CD4-positive, alpha-beta T cell treated with Interleukin-6 for 4 hours (primary cell): ENCODE measurements around the gene PLEK2.
"Not testable (repeated sequence)": the region's sequence is repeated elsewhere in the genome, so short reads cannot be mapped to it uniquely, and the experiment has no call there.

ENCODE experiments used
- DNase-seq: peaks from one replicate; pipeline ENCODE4 v3.0.0-alpha.2; 2020; ENCODE audit warnings: mixed read lengths

The PLEK2 gene, protein sequence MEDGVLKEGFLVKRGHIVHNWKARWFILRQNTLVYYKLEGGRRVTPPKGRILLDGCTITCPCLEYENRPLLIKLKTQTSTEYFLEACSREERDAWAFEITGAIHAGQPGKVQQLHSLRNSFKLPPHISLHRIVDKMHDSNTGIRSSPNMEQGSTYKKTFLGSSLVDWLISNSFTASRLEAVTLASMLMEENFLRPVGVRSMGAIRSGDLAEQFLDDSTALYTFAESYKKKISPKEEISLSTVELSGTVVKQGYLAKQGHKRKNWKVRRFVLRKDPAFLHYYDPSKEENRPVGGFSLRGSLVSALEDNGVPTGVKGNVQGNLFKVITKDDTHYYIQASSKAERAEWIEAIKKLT

DNA sequence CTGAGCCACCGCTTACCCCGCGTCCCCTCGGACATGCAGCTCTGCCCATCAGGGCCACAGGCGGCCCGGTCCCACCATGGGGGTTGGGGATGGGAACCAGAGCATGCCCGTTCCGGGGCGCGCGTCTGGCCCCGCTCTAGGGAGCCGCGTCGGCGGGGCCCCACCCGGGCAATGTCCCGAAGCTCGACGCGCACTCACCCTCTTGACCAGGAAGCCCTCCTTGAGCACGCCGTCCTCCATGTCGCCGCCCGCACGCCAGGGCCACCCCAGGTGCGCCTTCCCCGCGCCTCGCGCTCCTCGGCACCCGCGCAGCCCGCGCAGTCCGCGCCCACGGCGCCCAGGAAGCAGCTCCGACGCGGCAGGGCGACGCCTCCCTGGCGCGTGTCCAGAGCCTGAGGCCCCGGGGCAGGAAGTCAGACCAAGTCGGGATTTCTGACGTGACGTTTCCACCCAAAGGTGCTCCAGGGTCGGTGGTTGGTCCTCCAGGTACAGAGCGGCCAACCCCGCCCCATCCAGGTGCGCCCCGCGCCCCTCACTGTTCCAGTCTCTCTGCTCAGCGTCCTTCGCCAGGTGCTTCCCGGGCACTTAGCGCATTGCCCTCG, at the start of gene PLEK2:
TSS of gene PLEK2 (minus strand) at position 346 of the 602 bp plus-strand sequence. CDS start at position 240, 106 bp downstream.
- peak; percentile 73 for DNase-seq

DNA sequence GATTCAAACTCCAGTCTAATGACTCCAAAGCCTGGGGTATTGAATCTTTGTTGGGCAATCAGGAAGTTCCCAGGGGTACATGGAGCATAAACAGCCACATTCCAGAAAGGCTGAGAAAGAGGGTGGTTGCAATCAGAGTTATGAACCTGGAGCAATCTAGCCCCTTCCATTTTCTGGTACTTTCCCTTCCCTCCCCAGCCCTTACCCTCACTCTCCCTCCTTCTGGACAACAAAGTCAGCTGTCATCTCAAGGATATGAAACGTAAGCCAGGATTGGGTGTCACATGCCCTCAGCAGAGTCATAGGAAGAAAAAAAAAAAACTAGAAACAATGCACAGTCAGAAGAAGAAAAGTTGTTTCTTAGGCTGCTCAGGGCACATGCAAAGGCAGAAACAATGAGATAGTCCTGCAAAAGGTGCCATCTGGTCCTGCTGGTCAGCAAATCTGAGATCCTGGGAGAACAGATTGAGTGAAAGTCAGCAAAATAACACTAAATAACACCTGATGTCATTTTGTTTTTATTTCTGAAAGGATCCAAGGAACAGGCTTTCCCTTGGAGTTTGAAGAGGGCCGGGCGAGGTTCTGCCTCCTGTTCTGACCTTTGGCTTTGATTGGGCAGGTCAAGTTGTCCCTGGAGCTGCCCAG, 49.5 kb upstream of the PLEK2 start:
- DNase-seq = no peak

DNA sequence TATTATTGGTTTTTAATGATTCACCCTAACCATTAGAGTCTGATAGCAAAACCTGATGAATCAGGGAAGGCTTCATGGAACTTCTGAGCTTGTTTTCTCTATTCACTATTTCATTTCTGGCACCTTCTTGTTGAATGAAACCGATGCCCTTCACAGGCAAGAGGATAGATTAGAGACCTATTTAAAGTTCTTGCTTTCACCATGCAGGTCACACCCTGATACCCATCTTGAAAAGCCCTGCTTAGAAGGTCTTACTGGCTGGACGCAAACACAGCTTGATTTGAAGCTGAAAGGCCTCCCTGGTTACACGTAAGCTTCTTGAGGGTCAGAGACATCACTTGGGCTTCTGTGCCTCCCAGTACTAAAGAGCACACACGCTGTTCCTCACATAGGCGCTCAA, 47.4 kb upstream of the PLEK2 start:
- DNase-seq = no peak

DNA sequence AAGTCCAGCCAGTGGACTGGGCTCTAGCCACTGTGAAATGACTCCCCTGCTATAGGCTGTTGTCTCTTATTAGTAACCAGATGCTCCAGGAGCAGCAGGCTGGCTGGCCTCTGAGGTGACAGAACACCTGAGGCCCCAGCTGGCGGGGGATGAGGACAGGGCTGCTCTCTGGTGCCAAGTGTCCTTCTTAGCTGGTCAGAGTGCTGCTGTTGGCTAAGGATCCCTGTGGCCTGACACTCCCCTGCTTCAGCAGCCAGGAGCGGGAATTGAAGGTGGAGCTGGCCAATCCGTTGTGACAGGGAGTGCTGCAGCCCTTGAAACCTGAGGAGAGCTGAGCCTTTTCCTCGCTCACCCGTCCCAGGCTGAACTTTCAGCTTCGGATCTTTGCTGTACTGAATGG, 45.8 kb upstream of the PLEK2 start:
- no peak for DNase-seq

DNA sequence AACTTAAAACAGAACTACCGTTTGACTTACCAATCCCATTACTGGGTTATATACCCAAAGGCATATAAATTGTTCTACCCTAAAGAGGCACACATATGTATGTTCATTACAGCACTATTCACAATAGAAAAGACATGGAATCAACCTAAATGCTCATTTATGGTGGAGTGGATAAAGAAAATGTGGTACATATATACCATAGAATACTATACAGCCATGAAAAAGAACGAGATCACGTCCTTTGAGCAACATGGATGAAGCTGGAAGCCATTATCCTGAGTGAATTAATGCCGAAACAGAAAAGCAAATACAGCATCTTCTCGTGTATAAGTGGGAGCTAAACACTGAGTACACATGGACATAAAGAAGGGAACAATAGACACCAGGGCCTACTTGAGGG, 44.8 kb upstream of the PLEK2 start:
- DNase-seq = no peak

DNA sequence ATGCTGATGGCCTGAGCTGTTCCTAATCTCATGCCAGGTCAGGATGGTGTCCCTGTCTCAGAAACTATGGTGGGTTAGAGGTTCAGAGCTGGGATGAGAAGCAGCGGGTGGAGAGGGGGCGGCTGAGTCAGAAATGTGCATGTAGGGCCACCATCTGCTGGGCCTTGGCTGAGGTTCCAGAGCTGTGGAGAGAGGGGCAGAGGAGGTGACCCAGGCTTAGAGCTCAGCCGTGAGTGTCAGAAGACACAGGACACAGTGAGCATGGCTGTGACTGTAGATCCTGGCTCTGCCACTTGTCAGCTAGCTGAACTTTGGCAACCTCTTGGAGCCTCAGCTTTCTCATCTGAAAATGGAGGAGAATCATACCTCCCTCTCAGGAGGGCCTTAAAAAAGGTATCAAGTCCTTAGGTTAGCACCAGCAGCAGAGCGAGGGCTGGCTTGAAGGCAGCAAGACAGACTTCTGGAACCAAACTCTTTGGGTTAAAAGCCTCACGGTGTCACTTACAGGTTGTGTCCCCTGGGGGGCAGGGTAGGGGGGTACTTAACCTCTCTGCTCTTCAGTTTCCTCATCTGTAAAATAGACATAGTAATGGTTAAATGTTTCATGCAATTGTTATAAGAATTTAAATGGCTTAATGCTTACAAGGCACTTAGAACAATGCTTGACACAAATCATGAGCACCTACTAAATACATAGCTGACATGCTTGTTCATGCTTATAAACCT, 41.8 kb upstream of the PLEK2 start:
- no peak for DNase-seq

DNA sequence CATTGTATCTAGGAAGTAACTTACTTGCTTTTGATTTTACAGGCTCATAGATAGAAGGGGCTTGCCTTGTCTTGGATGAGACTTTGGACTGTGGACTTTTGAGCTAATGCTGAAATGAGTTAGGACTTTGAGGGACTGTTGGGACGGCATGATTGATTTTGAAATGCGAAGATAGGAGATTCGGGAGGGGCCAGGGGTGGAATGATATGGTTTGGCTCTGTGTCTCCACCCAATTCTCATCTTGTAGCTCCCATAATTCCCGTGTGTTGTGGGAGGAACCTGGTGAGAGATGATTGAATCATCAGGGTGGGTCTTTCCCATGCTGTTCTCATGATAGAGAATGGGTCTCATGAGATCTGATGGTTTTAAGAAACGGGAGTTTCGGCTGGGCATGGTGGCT, 39.7 kb upstream of the PLEK2 start:
- not testable (repeated sequence) for DNase-seq

DNA sequence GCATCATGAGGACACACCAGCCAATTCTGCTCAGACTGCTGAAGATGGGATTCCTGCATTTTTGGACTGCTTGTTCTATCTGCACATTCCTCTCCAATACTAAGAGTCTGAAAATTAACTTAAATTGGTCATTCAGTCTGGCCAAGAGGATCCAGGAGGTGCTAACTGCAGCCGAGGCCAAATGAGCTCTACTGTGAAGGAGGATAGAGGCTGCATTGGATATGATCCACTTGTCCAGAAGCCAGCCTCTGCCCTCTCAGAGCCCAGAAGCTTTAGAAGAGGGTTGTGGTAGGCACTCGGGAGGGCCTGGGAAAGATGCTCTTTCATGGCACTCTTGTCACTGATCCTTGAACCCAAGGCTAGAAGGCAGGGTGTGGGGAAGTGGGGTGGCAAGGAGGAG, 37.1 kb upstream of the PLEK2 start:
- no peak for DNase-seq

DNA sequence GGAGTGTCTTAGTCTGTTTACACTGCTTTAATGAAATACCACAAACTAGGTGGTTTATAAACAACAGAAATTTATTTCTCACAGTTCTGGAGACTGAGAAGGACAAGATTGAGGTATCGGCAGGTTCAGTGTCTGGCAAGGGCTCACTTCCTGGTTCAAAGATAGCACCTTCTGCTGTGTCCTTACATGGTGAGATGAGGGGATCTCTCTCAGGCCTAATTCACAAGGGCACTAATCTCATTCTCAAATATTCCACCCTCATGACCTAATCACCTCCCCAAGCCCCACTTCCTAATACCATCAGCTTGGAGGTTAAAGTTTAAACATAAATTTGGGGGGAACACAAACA, 35.0 kb upstream of the PLEK2 start:
- DNase-seq = no peak

DNA sequence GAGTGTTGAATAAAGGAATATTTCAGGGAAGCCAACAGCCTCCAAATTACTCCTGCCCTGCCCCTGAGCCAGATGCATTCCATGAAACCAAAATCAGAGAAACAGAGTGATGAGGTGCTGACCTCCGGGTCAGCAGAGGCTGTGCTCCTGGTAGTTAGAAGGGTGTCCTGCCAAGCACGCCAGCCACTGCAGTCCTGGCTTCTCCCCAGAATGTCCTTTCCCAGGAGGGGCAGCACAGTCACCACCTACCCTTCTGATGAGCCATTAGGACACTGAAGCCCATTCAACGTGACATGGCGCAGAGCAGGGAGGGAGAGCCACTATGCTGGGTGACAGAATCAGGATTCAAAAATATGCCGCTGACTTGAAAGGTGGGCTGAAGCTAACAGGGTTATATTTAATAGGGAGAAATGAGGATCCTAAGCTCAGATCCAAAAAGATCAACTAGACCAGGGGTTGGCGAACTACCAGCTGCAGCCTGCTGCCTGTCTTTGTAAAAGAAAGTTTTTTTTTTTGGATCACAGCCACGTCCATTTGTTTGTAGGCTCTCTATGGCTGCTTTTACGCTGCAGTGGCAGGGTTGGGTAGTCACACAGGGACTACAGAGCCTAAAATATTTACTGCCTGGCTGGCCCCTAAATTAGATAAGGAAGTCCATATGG, 34.5 kb upstream of the PLEK2 start:
- no peak for DNase-seq

DNA sequence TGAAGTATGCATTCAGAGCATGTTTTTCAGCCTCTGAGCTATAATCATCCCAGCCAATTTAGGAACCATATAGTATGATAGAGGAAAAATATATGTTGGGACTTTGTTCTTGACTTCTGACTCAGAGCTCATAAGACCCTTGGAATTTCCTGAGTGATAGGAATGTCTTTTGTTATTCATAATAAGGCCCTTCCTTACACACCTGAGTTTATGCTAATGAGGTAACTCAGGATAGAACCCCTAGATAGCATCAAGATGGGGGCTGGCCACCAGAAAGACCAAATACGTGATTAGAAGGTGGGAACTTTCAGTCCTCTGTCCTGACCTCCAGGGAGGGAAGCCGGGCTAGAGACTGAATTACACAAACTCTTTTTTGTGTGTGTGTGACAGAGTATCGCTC, 32.4 kb upstream of the PLEK2 start:
- DNase-seq = no peak

DNA sequence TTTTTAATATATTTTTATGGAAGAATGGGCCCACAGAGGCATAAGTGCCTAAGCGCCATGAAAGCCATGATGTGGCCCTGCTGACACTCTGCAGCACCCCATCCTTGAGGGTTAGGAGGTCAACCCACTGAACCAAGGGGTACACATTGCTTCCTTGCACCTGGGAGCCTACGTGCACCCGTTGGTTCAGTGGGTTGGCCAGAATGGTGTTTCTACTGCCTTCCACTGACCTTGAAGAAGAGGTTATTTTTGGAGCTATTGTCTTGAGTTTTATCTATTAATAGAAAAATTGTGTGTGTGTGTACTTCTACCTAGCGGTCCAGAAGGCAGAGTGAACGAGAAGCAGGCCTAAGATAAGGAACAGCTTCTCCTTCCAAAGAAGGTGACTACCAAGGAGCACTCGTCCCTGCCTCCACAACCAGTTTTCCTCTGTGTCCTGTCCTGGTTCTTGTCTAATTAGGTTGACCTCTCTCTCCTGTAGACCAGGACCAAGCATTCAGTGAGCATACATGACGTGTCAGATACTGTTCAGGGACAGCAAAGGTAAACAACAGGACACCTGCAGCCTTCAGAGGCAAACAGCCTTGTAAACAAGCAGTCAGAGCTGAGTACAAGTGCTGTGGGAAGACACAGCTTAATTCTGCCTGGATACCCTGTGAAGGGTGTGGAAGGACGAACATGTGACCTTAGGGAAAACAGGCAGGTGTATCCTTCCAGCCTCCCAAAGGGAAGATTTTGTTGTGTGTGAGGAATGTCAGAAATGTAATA, 30.4 kb upstream of the PLEK2 start:
- no peak for DNase-seq

DNA sequence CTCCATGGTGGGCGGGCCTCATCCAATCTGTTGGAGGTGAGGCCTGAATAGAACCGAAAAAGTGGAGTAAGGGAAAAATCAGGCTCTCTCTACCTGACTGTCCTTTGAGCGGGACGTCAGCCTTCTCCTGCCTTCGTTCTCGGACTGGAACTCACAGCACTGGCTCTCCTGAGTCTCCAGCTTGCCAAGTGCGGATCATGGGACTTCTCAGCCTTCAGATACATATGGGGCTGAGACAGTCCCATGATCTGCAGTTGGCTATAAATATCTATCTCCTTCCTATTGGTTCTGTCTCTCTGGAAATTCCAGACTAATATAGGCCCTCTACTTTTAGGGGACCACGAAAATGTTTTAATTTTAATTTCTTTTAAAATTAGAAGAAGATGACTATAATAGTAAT, 29.7 kb upstream of the PLEK2 start:
- DNase-seq = no peak

DNA sequence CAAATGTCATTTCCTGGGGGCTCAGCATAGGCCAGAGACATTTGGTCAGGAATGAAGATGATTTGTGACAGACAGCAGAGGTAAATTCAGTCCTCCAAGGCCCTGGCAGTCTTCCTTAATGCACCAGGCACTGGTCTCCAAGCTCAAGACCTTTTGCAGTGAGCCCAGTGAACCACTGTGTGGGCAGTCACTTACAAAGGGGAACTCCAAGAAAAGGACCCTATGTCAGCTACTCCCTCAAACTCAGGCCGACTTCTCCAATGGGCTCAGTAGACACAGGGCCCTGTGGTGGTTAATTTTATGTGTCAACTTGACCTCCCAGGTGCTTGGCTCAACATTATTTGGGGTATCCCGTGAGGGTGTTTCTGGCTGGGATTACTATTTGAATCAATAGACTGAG, 29.3 kb upstream of the PLEK2 start:
- DNase-seq = no peak

DNA sequence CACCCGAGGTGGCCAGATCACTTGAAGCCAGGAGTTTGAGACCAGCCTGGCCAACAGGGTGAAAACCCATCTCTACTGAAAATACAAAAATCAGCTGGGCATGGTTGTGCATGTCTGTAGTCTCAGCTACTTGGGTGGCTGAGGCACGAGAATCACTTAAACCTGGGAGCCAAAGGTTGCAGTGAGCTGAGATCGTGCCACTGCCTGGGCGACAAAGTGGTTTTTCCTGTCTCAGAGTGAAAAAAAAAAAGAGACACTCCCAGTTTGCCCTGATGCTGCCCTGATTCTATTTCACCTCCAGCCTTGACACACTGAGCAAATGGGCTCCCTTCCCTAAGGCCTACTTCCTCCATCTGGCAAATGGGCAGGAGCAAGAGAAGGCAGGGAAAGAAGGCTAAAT, 28.5 kb upstream of the PLEK2 start:
- DNase-seq = no peak

DNA sequence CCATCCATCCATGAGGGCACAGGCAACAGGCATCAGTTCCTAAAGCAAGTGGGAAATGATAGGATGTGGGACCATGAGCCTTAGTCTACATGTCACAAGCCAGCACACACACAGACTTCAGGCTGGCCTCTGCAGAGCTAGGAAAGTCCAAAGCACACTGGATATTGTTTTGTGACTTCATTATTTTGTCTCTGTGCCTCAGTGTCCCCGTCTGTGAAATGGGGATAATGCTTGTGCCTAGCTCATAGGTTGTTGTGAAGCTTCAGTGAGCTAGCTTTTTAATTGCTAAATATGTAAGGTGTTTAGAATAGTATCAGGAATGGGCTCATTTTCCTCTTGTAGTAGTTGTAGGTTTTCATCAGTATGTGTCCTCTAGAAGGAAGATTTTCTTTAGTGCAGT, 27.0 kb upstream of the PLEK2 start:
- DNase-seq = no peak

DNA sequence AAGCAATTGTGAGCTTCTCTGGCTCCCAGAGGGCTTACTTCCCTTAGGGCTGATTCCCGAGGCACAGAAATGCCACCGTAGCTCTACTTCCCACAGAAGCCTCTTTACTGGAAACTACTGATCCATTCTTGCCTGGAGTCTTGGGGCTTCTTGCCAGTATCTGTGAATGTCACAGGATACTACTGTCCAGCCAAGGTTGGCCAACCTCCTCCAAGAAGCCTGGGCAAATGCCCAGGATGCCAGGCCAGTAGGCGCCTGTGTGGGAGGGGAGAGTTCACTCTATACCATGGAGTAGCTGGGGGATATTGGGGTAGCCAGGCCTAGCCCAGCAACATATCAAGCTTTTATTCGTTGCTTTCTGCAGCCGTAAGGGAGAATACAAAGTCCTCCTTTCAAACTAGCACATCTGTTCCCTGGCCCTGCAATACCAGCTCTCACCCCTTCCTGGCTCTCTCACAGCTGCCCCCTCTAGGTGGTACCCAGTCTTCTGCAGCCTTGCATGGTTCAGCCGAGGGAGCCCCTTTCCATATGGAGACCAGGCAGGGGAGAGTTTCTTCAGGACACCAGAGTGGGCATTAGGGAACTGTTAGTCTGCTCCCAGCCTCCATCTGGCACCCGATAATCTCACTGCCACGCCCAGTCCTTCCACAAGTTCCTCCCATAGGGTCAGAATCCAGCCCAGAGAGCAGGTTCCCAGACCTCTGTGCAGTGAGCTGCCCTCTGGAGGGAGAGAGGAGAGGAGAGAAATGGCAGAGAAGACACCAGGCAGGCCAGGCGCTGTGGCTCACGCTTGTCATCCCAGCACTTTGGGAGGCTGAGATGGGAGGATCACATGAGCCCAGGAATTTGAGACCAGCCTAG, 24.3 kb upstream of the PLEK2 start:
- no peak for DNase-seq

DNA sequence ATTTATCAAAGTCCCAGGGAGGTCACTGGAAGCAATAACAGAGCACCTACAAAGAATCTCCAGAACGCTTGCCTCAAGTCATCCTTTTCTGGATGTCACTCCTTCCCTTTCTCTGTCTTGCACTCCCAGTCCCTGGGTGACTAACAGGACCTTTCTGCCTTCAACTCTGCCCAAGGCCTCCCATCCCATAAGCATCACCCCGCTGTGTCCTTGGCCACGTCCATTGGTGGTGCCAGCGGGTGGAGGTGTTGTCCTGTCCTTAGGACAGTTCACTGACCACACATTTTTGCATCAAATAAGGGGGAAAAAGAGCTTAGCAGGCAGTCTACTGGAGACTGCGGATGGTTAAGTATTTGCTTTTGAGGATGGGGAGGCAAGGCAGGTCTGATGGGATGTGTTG, 23.6 kb upstream of the PLEK2 start:
- DNase-seq = no peak

DNA sequence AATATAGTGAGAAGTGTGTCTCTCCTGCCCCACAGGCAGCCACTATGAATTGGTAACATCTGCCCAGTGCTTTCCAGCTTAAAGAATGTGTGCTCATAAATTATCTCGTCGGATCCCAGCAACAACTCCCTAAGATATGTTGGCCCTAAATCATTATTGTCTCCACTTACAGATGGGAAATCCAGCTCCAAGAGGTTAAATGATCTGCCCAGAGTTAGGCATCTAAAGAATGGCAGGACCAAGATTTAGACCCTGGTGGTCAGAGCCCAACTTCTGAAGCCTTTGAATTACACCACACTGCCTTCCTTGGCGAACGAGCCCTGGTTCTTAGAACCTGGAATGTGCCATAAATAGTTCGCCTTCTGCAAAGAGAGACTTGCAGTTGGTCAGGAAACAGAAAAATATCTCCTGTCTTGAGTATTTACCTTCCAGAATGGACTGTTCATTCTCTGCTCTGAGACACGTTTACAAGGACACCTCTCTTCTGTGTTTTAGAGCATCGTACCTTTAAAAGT, 20.1 kb upstream of the PLEK2 start:
- no peak for DNase-seq

DNA sequence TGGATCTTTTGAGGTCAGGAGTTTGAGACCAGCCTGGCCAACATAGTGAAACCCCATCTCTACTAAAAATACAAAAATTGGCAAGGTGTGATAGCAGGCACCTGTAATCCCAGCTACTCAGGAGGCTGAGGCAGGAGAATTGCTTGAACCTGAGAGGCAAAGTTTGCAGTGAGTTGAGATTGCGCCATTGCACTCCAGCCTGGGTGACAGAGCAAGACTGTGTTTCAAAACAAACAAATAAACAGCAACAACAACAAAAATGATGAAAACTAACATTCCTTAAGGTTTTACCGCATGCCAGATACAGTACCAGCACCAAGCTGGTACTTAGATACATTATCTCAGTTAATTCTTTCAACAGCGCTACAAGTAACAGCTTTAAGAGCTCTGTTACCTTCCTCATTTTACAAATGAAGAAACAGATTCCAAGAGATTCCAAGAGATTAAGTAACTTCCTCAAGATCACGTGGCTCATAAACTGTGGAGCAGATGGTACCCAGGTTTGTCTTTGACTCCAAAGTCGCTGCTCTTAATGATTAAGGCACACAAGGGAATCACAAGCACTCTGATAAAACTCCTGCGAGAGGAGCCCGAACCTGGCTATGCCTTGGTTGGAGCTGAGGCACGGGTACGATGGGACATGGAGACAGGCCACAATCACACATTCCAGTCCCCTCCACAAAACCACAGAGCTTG, 17.7 kb upstream of the PLEK2 start:
- DNase-seq = no peak
